IMR-90 (cell line): ENCODE data around the gene AKAP7. TPM values are rescaled to one million over a fixed set of nuclear protein-coding genes. Genes with fewer than 3 reads are reported as not detected.
A peak's percentile ranks its signal among the peaks of the same experiment; 100 is the strongest.

ENCODE experiments used
- ATAC-seq: fragments of 200-7000 bp; cut with Tn5 transposase; 2 replicates; pipeline ENCODE4 v1.9.1; 2020; ENCODE audit warnings: low read depth, mild to moderate bottlenecking, moderate library complexity
- BruUV-seq: library from RNA; stranded (reverse); fragments of 400-500 nt; replicated peaks from 2 replicates; lab custom pipeline; 2021; lab: Mats Ljungman, UMichigan
- CTCF ChIA-PET: fragments of 300-600 bp; formaldehyde crosslinking; extraction: SDS; loops from one replicate; lab custom pipeline; 2021; ENCODE audit warnings: antibody characterized with exemption; lab: Yijun Ruan, JAX
- POLR2A ChIA-PET: fragments of 300-600 bp; sonication (Branson Sonifier 250); formaldehyde crosslinking; loops from one replicate; lab custom pipeline; 2022; ENCODE audit warnings: antibody characterized with exemption; ENCODE audit not compliant: unreplicated experiment; lab: Charles Lee
- DNase-seq: peaks from one replicate; pipeline ENCODE4 v3.0.0; 2013
- H2AFZ ChIP-seq: replicated peaks from 2 replicates; pipeline ENCODE3; 2013; ENCODE audit warnings: low read length, mild to moderate bottlenecking; ENCODE audit not compliant: poor library complexity
- H2AK5ac ChIP-seq: 2 replicates; pipeline ENCODE4 v1.6.1; 2013; ENCODE audit warnings: low read depth, low read length, inconsistent platforms
- H2AK9ac ChIP-seq: replicated peaks from 2 replicates; pipeline ENCODE3; 2013; ENCODE audit warnings: mild to moderate bottlenecking, low read depth, low read length, moderate library complexity; ENCODE audit not compliant: poor library complexity
- H2BK120ac ChIP-seq: 2 replicates; pipeline ENCODE4 v1.6.1; 2013; ENCODE audit warnings: low read depth, low read length, inconsistent platforms
- H2BK15ac ChIP-seq: 3 replicates; pipeline ENCODE4 v1.6.1; 2013; ENCODE audit warnings: low read depth, low read length, inconsistent platforms
- H2BK20ac ChIP-seq: 2 replicates; pipeline ENCODE4 v1.6.1; 2013; ENCODE audit warnings: low read depth, mild to moderate bottlenecking, inconsistent platforms, low read length, moderate library complexity
- H2BK5ac ChIP-seq: 2 replicates; pipeline ENCODE4 v1.6.1; 2013; ENCODE audit warnings: mild to moderate bottlenecking, low read depth, low read length, inconsistent platforms; ENCODE audit not compliant: poor library complexity, severe bottlenecking
- H3K14ac ChIP-seq: replicated peaks from 2 replicates; pipeline ENCODE4 v1.6.1; 2013; ENCODE audit warnings: low read depth, low read length, inconsistent platforms
- H3K18ac ChIP-seq: 2 replicates; pipeline ENCODE4 v1.6.1; 2013; ENCODE audit warnings: low read depth, low read length, control low read depth
- H3K23ac ChIP-seq: 2 replicates; pipeline ENCODE4 v1.6.1; 2013; ENCODE audit warnings: low read depth, low read length, inconsistent platforms
- H3K27ac ChIP-seq: 2 replicates; pipeline ENCODE4 v1.5.1; 2013; ENCODE audit warnings: mild to moderate bottlenecking, control low read depth, low read length; ENCODE audit not compliant: insufficient read depth
- H3K27me3 ChIP-seq: 2 replicates; pipeline ENCODE4 v1.6.1; 2013; ENCODE audit warnings: low read length; ENCODE audit not compliant: control insufficient read depth, insufficient read depth
- H3K36me3 ChIP-seq: 2 replicates; pipeline ENCODE4 v1.6.1; 2013; ENCODE audit warnings: low read length, mixed read lengths; ENCODE audit not compliant: control insufficient read depth, insufficient read depth
- H3K4ac ChIP-seq: 2 replicates; pipeline ENCODE4 v1.6.1; 2013; ENCODE audit warnings: low read depth, low read length, inconsistent platforms
- H3K4me1 ChIP-seq: 2 replicates; pipeline ENCODE4 v1.6.1; 2013; ENCODE audit warnings: low read length, mixed read lengths; ENCODE audit not compliant: control insufficient read depth, insufficient read depth
- H3K4me2 ChIP-seq: 2 replicates; pipeline ENCODE4 v1.6.1; 2013; ENCODE audit warnings: low read depth, mild to moderate bottlenecking, control low read depth, low read length, moderate library complexity
- H3K4me3 ChIP-seq: 2 replicates; pipeline ENCODE4 v1.5.1; 2013; ENCODE audit warnings: low read depth, mild to moderate bottlenecking, control low read depth, low read length, moderate library complexity; ENCODE audit not compliant: insufficient read depth
- H3K56ac ChIP-seq: 2 replicates; pipeline ENCODE4 v1.6.1; 2013; ENCODE audit warnings: low read length, inconsistent platforms; ENCODE audit not compliant: insufficient read depth; ENCODE audit errors: extremely low read depth
- H3K79me1 ChIP-seq, 2 experiments: 2 replicates each; pipeline ENCODE4 v1.6.1; 2013; ENCODE audit warnings: low read length in 2 of 2, inconsistent platforms in 1 of 2, low read depth in 1 of 2
- H3K9ac ChIP-seq: 2 replicates; pipeline ENCODE4 v1.6.1; 2013; ENCODE audit warnings: low read depth, low read length, control low read depth
- H3K9me1 ChIP-seq: 2 replicates; pipeline ENCODE4 v1.6.1; 2013; ENCODE audit warnings: low read length, inconsistent platforms; ENCODE audit not compliant: insufficient read depth
- H3K9me3 ChIP-seq: 2 replicates; pipeline ENCODE4 v1.6.1; 2013; ENCODE audit warnings: low read length; ENCODE audit not compliant: control insufficient read depth, insufficient read depth
- H4K20me1 ChIP-seq: 2 replicates; pipeline ENCODE4 v1.6.1; 2013; ENCODE audit warnings: low read length, inconsistent platforms; ENCODE audit not compliant: insufficient read depth
- H4K5ac ChIP-seq: 2 replicates; pipeline ENCODE4 v1.6.1; 2013; ENCODE audit warnings: mild to moderate bottlenecking, low read depth, low read length, control low read depth
- H4K8ac ChIP-seq, 2 experiments: 2 replicates each; pipeline ENCODE4 v1.6.1; 2013; ENCODE audit warnings: low read depth in 2 of 2, low read length in 2 of 2, control low read depth in 1 of 2, inconsistent platforms in 1 of 2
- H4K91ac ChIP-seq: 2 replicates; pipeline ENCODE4 v1.6.1; 2013; ENCODE audit warnings: low read depth, low read length, inconsistent platforms; ENCODE audit not compliant: insufficient read depth
- CEBPB ChIP-seq: IDR thresholded peaks from 2 replicates; pipeline ENCODE4 v1.6.1; 2012; ENCODE audit warnings: low read depth, low read length, improper control_type of control experiment
- NFE2L2 ChIP-seq: fragments of 150-350 bp; IDR thresholded peaks from 2 replicates; pipeline ENCODE4 v1.6.1; 2016; ENCODE audit warnings: low read depth, mild to moderate bottlenecking, low read length
- WGBS, 2 experiments: methylation state at CpG; one replicate each; pipeline versions ENCODE4 v1.1.5 to v1.1.7; 2013; ENCODE audit warnings: missing lambda C conversion rate in 2 of 2; ENCODE audit not compliant: insufficient read length in 1 of 2; ENCODE audit errors: extremely low coverage in 2 of 2; 5-methylcytosine and 5-hydroxymethylcytosine counted together
- dilution Hi-C: fragments of 300-500 bp; cut with HindIII; formaldehyde crosslinking; loops from one replicate; pipeline ENCODE4 v1.14.3; 2018; ENCODE audit warnings: low sequenced_read_pairs; ENCODE audit not compliant: unreplicated experiment
- in situ Hi-C: fragments of 300-500 bp; cut with MboI; formaldehyde crosslinking; loops from 3 replicates; pipeline ENCODE4 v1.14.3; 2019; ENCODE audit warnings: low sequenced_read_pairs, inconsistent platforms, mixed read lengths
- intact Hi-C: fragments of 100-400 bp; cut with micrococcal nuclease; formaldehyde crosslinking; loops from 2 replicates; pipeline ENCODE4 v1.10.0; 2022
- polyA plus RNA-seq, 3 experiments: library from polyadenylated mRNA; depleted of rRNA; stranded (reverse); fragments of >200 nt; gene quantifications; 2 replicates each; pipeline ENCODE4 v1.2.3, GENCODE V29; 2012; ENCODE audit warnings: low replicate concordance in 1 of 3
- total RNA-seq: library from RNA; depleted of rRNA; stranded (reverse); fragments of >200 nt; gene quantifications from 2 replicates; pipeline ENCODE4 v1.2.3, GENCODE V29; 2012

AKAP7 gene
- total and polyA plus RNA-seq, 2 of the 4 experiments (the other 2 are of a cell fraction), result 0.54 to 1.1 TPM

- Histone ChIP-seq H4K20me1 (no peaks in the 10 kb centered on the region), H4K8ac (no peak overlapping the region), H3K79me1 (no peaks in the 10 kb centered on the region), H3K27ac (no peak overlapping the region), H3K14ac (no peak overlapping the region), H2AK5ac (no peak overlapping the region), H3K4ac (no peak overlapping the region), H3K9ac (no peak overlapping the region), H4K5ac (no peak overlapping the region), H2BK5ac (no peak overlapping the region), H4K91ac (no peak overlapping the region), H3K36me3 (no peaks in the 10 kb centered on the region), H3K4me3 (no peak overlapping the region), H2BK15ac (no peak overlapping the region), H3K9me3 (no peaks in the 10 kb centered on the region), H3K56ac (no peak overlapping the region), H3K4me2 (peak overlapping the region; percentile 1; the same call in 1 of the 2 replicates), H2BK20ac (no peak overlapping the region), H2BK120ac (no peak overlapping the region), H3K27me3 (no peaks in the 10 kb centered on the region), H3K9me1 (no peaks in the 10 kb centered on the region), H2AFZ (no peak overlapping the region), H3K4me1 (no peaks in the 10 kb centered on the region), H3K18ac (no peak overlapping the region), H3K23ac (no peak overlapping the region), H2AK9ac (no peak overlapping the region)
- dilution Hi-C loops (no loop called here), in situ Hi-C loops (no loop called here), intact Hi-C loops (no loop called here)
- ChIA-PET CTCF (no interaction called here), POLR2A (interaction anchor here (0.6 kb wide), 1 partner anchor 12 kb away, joined by 5 read pairs; no protein-coding TSS in a partner anchor)
- 32% methylated on average over 2 of the region's 16 CpGs; no CpG with 5 or more reads in 1 of the 2 experiments for WGBS, 2 experiments
- peak; percentile 73 for ATAC-seq
- peak; percentile 17 for DNase-seq
- BruUV-seq, result no TSS peak
- TF ChIP-seq CEBPB, result peak; percentile 61
- no peak for TF ChIP-seq NFE2L2
These were observed 146.4 kb downstream of the AKAP7 start for GRCh38 chr6:131281471-131282270.
